CD14-positive monocyte (primary cell): ENCODE data around the gene TUBB3. TPM values are rescaled to one million over a fixed set of nuclear protein-coding genes. Genes with fewer than 3 reads are reported as not detected.

Experiments
- DNase-seq, 3 donors: peaks; one replicate each; pipeline ENCODE4 v3.0.0-alpha.2; 2011 to 2022
- H2AFZ ChIP-seq: 2 replicates; pipeline ENCODE4 v1.6.0; 2012; ENCODE audit warnings: mild to moderate bottlenecking, low read depth, low read length, inconsistent platforms; ENCODE audit not compliant: insufficient read depth, poor library complexity, severe bottlenecking
- H3K27ac ChIP-seq, 2 donors: 1 replicate in 1 of 2; 2 replicates in 1 of 2; pipeline ENCODE4 v1.5.1; 2012 to 2013; ENCODE audit warnings: low read length in 2 of 2, control low read depth in 1 of 2, inconsistent platforms in 1 of 2, low read depth in 1 of 2, mild to moderate bottlenecking in 1 of 2
- H3K27me3 ChIP-seq, 2 donors: one replicate each; pipeline versions ENCODE4 v1.6.0 to v1.6.1; 2011 to 2013; ENCODE audit warnings: low read length in 2 of 2; ENCODE audit not compliant: control insufficient read depth in 2 of 2, insufficient read depth in 2 of 2
- H3K36me3 ChIP-seq, 2 donors: replicated peaks in 1 of 2; 1 replicate in 1 of 2; 2 replicates in 1 of 2; pipeline versions ENCODE4 v1.5.1 to v1.6.1; 2012 to 2013; ENCODE audit warnings: low read length in 2 of 2, control low read depth in 1 of 2, inconsistent platforms in 1 of 2, mild to moderate bottlenecking in 1 of 2; ENCODE audit not compliant: insufficient read depth in 2 of 2, control insufficient read depth in 1 of 2
- H3K4me1 ChIP-seq, 2 donors: 1 replicate in 1 of 2; 2 replicates in 1 of 2; pipeline versions ENCODE4 v1.5.1 to v1.6.1; 2012 to 2013; ENCODE audit warnings: low read length in 2 of 2, control low read depth in 1 of 2, inconsistent platforms in 1 of 2, mild to moderate bottlenecking in 1 of 2, moderate library complexity in 1 of 2; ENCODE audit not compliant: insufficient read depth in 2 of 2, control insufficient read depth in 1 of 2
- H3K4me2 ChIP-seq: replicated peaks from 2 replicates; pipeline ENCODE3; 2012; ENCODE audit warnings: low read length, moderate library complexity, mild to moderate bottlenecking; ENCODE audit not compliant: poor library complexity, severe bottlenecking; ENCODE audit errors: extremely low read depth
- H3K4me3 ChIP-seq, 3 experiments: fragments of 200-600 bp in 1 of 3; sonication (generic) in 1 of 3; replicated peaks in 1 of 3; 1 replicate in 2 of 3; 2 replicates in 1 of 3; pipeline ENCODE4 v1.5.1; 2011 to 2013; ENCODE audit warnings: low read length in 3 of 3, mild to moderate bottlenecking in 3 of 3, control low read depth in 2 of 3, low read depth in 2 of 3, inconsistent platforms in 1 of 3, moderate library complexity in 1 of 3
- H3K79me2 ChIP-seq: 2 replicates; pipeline ENCODE4 v1.6.0; 2012; ENCODE audit warnings: mild to moderate bottlenecking, control low read depth, inconsistent platforms, low read length, moderate library complexity; ENCODE audit not compliant: insufficient read depth
- H3K9ac ChIP-seq: 2 replicates; pipeline ENCODE4 v1.6.0; 2017; ENCODE audit warnings: low read length, mild to moderate bottlenecking; ENCODE audit not compliant: insufficient read depth, poor library complexity, severe bottlenecking
- H3K9me3 ChIP-seq, 2 donors: replicated peaks in 1 of 2; 1 replicate in 1 of 2; 2 replicates in 1 of 2; pipeline versions ENCODE4 v1.5.1 to v1.6.1; 2012 to 2013; ENCODE audit warnings: low read length in 2 of 2, control low read depth in 1 of 2; ENCODE audit not compliant: control insufficient read depth in 1 of 2, insufficient read depth in 1 of 2
- H4K20me1 ChIP-seq: 2 replicates; pipeline ENCODE4 v1.6.0; 2012; ENCODE audit warnings: mild to moderate bottlenecking, low read length, control low read depth, moderate library complexity; ENCODE audit not compliant: insufficient read depth
- H3K27ac Mint-ChIP-seq, 7 donors: one replicate each; pipeline ENCODE4 v1.8.0; 2020; ENCODE audit warnings: mild to moderate bottlenecking in 7 of 7, mixed read lengths in 7 of 7, moderate library complexity in 6 of 7, inconsistent platforms in 2 of 7
- H3K27me3 Mint-ChIP-seq, 3 donors: one replicate each; pipeline ENCODE4 v1.8.0; 2021 to 2022; ENCODE audit warnings: low read depth in 3 of 3, mild to moderate bottlenecking in 3 of 3, mixed read lengths in 3 of 3, moderate library complexity in 3 of 3, inconsistent platforms in 1 of 3
- H3K36me3 Mint-ChIP-seq, 2 donors: one replicate each; pipeline ENCODE4 v1.8.0; 2020; ENCODE audit warnings: mixed read lengths in 2 of 2, inconsistent platforms in 1 of 2, mild to moderate bottlenecking in 1 of 2
- H3K4me1 Mint-ChIP-seq: one replicate; pipeline ENCODE4 v1.8.0; 2020; ENCODE audit warnings: mild to moderate bottlenecking, mixed read lengths
- H3K4me3 Mint-ChIP-seq, 2 donors: one replicate each; pipeline ENCODE4 v1.8.0; 2020; ENCODE audit warnings: mild to moderate bottlenecking in 2 of 2, mixed read lengths in 2 of 2, moderate library complexity in 1 of 2
- H3K9me3 Mint-ChIP-seq, 7 donors: one replicate each; pipeline ENCODE4 v1.8.0; 2020 to 2022; ENCODE audit warnings: mixed read lengths in 7 of 7, mild to moderate bottlenecking in 6 of 7, moderate library complexity in 6 of 7, inconsistent platforms in 2 of 7
- WGBS: methylation state at CpG from one replicate; pipeline ENCODE4 v1.1.5; 2013; ENCODE audit warnings: missing lambda C conversion rate; ENCODE audit not compliant: insufficient coverage; 5-methylcytosine and 5-hydroxymethylcytosine counted together
- intact Hi-C, 2 donors: fragments of 100-400 bp; cut with micrococcal nuclease; formaldehyde crosslinking; loops; one replicate each; pipeline versions ENCODE4 v1.15.0 to v1.15.1; 2023
- polyA plus RNA-seq, 3 donors: library from polyadenylated mRNA; depleted of rRNA in 1 of 3; unstranded in 2 of 3; stranded (reverse) in 1 of 3; fragments of 300-500 nt in 2 of 3; fragments of >200 nt in 1 of 3; fragmentation: Illumina TruSeq in 2 of 3; gene quantifications; 1 replicate in 2 of 3; 2 replicates in 1 of 3; pipeline ENCODE4 v1.2.3, GENCODE V29; 2012 to 2021
- TF ChIP-seq, protein P1 (sequence below): fragments of 200-600 bp; IDR thresholded peaks from one replicate; pipeline ENCODE4 v1.8.0; 2022; ENCODE audit warnings: antibody characterized with exemption, mild to moderate bottlenecking

TUBB3 gene
- polyA plus RNA-seq, 3 donors: 2.9 TPM; not detected in 2

DNA sequence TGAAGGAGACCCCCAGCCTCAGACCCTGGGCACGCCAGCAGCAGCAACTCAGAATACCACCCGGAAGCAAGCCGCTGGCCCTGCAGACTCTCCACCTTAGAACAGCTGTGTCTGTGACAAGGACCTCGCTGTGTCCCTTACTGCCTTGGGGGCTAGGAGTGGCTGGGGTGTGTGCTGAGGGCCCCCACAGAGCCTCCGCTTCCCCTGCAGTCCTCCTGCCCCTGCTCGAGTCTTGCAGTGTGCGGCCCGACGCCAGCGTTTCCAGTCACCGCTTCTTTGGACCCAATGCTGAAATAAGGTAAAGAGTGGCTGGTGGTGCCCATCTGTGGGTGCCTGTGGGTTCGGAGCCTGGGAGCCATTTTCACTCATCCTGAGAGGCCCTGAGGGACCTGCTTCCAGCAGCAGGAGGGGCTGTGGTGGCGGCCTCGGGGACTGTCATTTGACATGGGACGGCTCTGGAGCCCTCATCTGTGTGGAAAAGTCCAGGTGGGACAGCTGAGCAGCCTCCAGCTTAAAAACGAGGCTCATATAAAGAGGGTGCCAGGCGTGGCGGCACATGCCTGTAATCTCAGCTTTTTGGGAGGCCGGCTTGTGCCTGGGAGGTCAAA is 19.1 kb upstream of the TUBB3 start:
- Histone ChIP-seq H4K20me1 (peaks cover 74% of the 10 kb centered on the region), H3K9ac (no peak overlapping the region), H3K36me3 (peaks cover 72 to 80% of the 10 kb centered on the region in 2 donors), H2AFZ (no peak overlapping the region), H3K4me3 (no peak overlapping the region), H3K4me1 (no peaks in the 10 kb centered on the region), H3K27me3 (no peaks in the 10 kb centered on the region), H3K27ac (no peak overlapping the region), H3K9me3 (peaks cover 0 to 13% of the 10 kb centered on the region in 2 donors), H3K79me2 (no peaks in the 10 kb centered on the region), H3K4me2 (no peak overlapping the region)
- DNase-seq: no peak
- 98% methylated on average over 19 of the region's 19 CpGs for WGBS
- Mint-ChIP-seq H3K4me1 (no peaks in the 10 kb centered on the region), H3K27me3 (no peaks in the 10 kb centered on the region), H3K36me3 (peaks cover 56 to 81% of the 10 kb centered on the region in 2 donors), H3K9me3 (peaks cover 0 to 10% (median 3%) of the 10 kb centered on the region in 7 donors), H3K4me3 (no peak overlapping the region), H3K27ac (peak overlapping the region in 1 of 7 donors; percentile 71)
- TF ChIP-seq, protein P1, sequence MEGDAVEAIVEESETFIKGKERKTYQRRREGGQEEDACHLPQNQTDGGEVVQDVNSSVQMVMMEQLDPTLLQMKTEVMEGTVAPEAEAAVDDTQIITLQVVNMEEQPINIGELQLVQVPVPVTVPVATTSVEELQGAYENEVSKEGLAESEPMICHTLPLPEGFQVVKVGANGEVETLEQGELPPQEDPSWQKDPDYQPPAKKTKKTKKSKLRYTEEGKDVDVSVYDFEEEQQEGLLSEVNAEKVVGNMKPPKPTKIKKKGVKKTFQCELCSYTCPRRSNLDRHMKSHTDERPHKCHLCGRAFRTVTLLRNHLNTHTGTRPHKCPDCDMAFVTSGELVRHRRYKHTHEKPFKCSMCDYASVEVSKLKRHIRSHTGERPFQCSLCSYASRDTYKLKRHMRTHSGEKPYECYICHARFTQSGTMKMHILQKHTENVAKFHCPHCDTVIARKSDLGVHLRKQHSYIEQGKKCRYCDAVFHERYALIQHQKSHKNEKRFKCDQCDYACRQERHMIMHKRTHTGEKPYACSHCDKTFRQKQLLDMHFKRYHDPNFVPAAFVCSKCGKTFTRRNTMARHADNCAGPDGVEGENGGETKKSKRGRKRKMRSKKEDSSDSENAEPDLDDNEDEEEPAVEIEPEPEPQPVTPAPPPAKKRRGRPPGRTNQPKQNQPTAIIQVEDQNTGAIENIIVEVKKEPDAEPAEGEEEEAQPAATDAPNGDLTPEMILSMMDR: no peak
- intact Hi-C loops: no loop called here

DNA sequence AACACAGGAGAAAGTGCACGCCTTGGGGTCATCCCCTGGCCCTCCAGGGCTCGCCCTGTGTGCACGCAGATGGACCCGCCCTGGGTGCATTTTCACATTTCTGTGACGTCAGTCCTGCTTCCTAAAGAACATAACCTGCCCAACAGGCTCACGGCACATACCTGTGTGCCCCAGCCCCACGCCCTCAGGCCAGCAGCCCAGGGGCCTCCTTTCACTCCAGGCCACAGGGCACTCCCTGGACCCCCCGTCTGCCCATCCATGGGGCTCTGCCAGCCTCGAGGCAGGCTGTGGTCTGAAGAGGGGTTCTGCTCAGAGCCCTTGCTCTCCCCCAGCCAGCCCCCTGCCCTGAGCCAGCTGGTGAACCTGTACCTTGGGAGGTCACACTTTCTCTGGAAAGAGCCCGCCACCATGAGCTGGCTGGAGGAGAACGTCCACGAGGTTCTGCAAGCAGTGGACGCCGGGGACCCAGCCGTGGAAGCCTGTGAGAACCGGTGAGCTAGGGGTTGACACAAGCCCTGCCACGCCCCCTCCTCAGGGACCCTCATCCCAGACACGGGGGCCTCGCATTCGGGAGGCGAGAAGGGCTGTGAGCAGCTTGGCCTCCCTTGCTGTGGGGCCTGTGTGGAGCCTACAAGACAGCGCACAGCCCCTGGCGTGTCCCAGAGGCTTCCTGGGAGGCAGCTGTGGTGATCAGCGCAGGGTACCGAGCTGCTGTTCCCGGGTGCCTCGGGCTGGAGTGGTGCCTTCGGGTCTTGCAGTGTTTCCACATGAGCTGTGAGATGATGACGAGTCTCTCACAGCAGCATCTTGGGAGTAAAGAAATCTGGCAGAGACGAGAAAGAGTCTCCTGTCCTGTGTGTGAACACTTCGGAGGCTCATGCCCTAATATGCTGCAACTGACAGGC is 18.3 kb upstream of the TUBB3 start:
- peaks cover 77% of the 10 kb centered on the region for H4K20me1 ChIP-seq
- no peak overlapping the region for H3K4me3 Mint-ChIP-seq
- DNase-seq: no peak
- peaks cover 0 to 13% of the 10 kb centered on the region in 2 donors for H3K9me3 ChIP-seq
- no peak overlapping the region for H3K4me3 ChIP-seq
- intact Hi-C loops: no loop called here
- peaks cover 0 to 3% of the 10 kb centered on the region in 2 donors for H3K4me1 ChIP-seq
- WGBS: 96% methylated on average over 29 of the region's 31 CpGs
- peak overlapping the region in 1 of 7 donors; percentile 71 for H3K27ac Mint-ChIP-seq
- TF ChIP-seq, protein P1: no peak
- no peak overlapping the region for H3K4me2 ChIP-seq
- peaks cover 64 to 73% of the 10 kb centered on the region in 2 donors for H3K36me3 ChIP-seq
- H3K27me3 Mint-ChIP-seq: no peaks in the 10 kb centered on the region
- H3K79me2 ChIP-seq: no peaks in the 10 kb centered on the region
- H2AFZ ChIP-seq: no peak overlapping the region
- peaks cover 3% of the 10 kb centered on the region for H3K4me1 Mint-ChIP-seq
- peaks cover 56 to 81% of the 10 kb centered on the region in 2 donors for H3K36me3 Mint-ChIP-seq
- no peak overlapping the region for H3K9ac ChIP-seq
- H3K9me3 Mint-ChIP-seq: peaks cover 0 to 10% (median 3%) of the 10 kb centered on the region in 7 donors
- no peaks in the 10 kb centered on the region for H3K27me3 ChIP-seq
- no peak overlapping the region for H3K27ac ChIP-seq
